Frontal cortex (tissue), 4 donors: ENCODE results near the gene PLK3. TPM values are rescaled to one million over a fixed set of nuclear protein-coding genes. Genes with fewer than 3 reads are reported as not detected.

Source experiments
- DNase-seq, 2 donors: peaks; one replicate each; pipeline ENCODE4 v3.0.0; 2012; ENCODE audit warnings: low spot score in 2 of 2
- FAIRE-seq: peaks from 2 replicates; lab custom pipeline; 2012; peaks lifted over from hg19 to GRCh38; lab: Jason Lieb, UNC
- small RNA-seq: library from RNA; depleted of rRNA; stranded (forward); fragments of <200 nt; gene quantifications from one replicate; pipeline ENCODE3, GENCODE V24; 2014
- total RNA-seq: library from RNA; depleted of rRNA; stranded (reverse); fragments of >200 nt; gene quantifications from one replicate; pipeline ENCODE4 v1.2.3, GENCODE V29; 2014
- donor health status: control.
- donor health status: control.
- donor health status: control.

PLK3 gene
- total RNA-seq, 1 donor from 2014 or later, result 10.2 TPM

- FAIRE-seq (no peak), DNase-seq (no peak)
These were observed 48.4 kb downstream of the PLK3 start for GRCh38 chr1:44848456-44849181.

GRCh38 chr1:44849575-44850132 lies 49.5 kb downstream of the PLK3 start:
- DNase-seq, result no peak
- FAIRE-seq, result no peak

DNA sequence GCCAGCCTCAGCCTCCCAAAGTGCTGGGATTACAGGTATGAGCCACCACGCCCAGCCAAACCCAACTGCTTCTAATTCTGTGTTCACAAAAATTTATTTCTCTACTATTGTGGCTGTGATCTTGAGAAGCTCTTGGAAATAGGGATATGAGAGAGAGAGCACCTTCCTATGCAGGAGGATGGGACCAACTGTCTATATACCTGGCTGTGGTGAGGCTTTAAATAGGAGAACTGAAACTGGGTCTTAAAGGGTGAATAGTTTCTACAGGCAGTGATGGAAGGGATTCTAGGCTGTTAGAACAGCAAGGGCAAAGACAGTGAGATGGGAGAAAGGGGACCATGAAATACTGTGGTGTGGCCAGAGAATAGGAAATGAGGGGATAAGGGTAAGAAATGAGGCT lies 51.1 kb downstream of the PLK3 start:
- FAIRE-seq (no peak), DNase-seq (no peak)

DNA sequence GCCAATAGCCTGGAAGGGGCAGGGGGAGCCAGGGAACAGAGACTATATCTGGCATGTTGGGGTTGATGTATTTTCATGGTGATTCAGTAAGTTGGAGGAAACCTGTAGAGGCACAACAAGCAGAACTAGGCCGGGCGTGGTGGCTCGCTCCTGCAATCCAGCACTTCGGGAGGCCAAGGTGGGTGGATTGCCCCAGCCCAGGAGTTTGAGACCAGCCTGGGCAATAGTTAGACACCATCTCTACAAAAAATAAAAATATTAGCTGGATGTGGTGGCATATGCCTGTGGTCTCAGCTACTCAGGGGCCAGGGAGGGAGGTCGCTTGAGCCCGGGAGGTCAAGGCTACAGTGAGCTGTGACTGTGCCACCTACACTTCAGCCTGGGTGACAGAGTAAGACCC lies 53.0 kb downstream of the PLK3 start:
- DNase-seq (no peak), FAIRE-seq (no peak)

DNA sequence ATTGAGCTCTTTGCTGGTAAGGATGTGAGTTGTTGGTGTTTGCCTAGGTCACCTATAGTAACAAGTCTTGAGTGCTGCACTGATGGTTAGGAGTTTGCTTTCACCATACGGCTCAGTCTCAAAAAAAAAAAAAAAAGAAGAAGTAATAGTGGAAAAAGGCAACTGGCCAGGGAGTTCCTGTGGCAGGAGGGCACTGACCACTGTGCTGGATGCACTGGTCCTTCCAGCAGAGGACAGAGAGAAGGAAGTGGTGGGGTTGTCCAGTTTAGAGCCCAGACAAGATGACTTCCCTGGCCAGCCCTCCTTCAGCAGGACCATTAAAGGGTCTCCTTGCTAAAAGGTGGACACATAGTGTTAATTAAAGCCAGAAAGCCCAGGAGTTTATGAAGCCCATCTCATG lies 54.8 kb downstream of the PLK3 start:
- FAIRE-seq (no peak), DNase-seq (no peak)

Small RNA genes within 50 kb of the gene (small RNA-seq; reads per million reads assigned to genes)
- not detected for gene AL136380.1
- gene SNORD38A, result 83.0 reads per million, percentile 98 among the genes with 10 or more reads in this experiment
- gene SNORD38B, result not detected
- gene SNORD46, result 2,599 reads per million, percentile 100 among the genes with 10 or more reads in this experiment
- gene SNORD55, result not detected

Other genes starting within 250 kb of the PLK3 start
- gene TMEM53, start 125.9 kb upstream of the PLK3 start, total RNA-seq, result 4.9 TPM
- gene ARMH1, start 125.7 kb upstream of the PLK3 start, total RNA-seq, result 4.5 TPM
- not detected for gene RNU5D-1, start 69.2 kb upstream of the PLK3 start, total RNA-seq
- gene KIF2C, start 60.5 kb upstream of the PLK3 start, total RNA-seq, result 2.9 TPM
- gene RPS8, start 24.8 kb upstream of the PLK3 start, total RNA-seq, result 1,632 TPM
- gene BEST4, start 12.2 kb upstream of the PLK3 start, total RNA-seq, result 0.41 TPM
- not detected for gene DYNLT4, start 7.0 kb downstream of the PLK3 start, total RNA-seq
- gene BTBD19, start 8.1 kb downstream of the PLK3 start, total RNA-seq, result under 0.01 TPM
- 0.82 TPM for gene PTCH2, start 42.9 kb downstream of the PLK3 start, total RNA-seq
- gene EIF2B3, start 186.2 kb downstream of the PLK3 start, total RNA-seq, result 27.7 TPM
- gene HECTD3, start 210.9 kb downstream of the PLK3 start, total RNA-seq, result 14.3 TPM
- 66.0 TPM for gene UROD, start 211.9 kb downstream of the PLK3 start, total RNA-seq